ENCODE results near the gene PFKL.
"Not testable (repeated sequence)": the region's sequence is repeated elsewhere in the genome, so short reads cannot be mapped to it uniquely, and the experiment has no call there.

PFKL gene

DNA sequence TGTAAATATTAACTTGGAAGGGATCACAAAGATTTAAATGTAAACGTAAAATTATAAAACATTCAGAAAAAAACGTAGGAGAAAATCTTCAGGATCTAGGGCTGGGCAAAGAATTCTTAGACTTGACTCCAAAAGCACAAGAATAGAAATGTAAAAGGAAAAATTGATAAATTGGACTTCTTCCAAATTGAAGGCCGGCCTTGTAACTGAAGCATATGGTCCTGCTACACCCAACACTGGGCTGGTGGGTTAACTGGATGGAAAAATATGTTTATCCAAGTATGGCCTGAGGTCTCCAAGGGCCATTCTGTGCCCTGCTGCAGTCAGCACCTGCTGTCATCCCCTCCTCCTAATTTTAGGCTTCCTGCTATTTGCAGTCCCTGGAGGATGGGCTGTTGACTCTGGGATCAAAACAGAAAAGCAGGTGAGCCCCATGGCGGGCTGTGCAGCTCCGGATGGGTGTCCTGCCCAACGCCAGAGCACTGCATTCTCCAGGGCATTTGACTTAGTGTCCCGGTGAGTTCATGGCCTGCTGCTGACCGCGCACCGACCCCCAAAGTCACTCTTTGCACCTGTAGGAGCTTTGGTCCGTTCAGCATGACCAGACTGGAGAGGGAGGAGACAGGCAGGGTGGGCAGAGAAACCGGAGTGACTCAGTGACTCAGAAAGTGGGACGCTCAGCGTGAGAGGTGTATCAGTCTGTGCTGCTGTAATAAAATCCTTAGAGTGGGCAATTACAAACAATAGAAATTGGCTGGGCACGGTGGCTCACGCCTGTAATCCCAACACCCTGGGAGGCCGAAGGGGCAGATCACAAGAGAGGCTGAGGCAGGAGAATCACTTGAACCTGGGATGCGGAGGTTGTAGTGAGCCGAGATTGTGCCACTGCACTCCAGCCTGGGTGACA is 20.2 kb upstream of the PFKL start:
- no peak for DNase-seq

DNA sequence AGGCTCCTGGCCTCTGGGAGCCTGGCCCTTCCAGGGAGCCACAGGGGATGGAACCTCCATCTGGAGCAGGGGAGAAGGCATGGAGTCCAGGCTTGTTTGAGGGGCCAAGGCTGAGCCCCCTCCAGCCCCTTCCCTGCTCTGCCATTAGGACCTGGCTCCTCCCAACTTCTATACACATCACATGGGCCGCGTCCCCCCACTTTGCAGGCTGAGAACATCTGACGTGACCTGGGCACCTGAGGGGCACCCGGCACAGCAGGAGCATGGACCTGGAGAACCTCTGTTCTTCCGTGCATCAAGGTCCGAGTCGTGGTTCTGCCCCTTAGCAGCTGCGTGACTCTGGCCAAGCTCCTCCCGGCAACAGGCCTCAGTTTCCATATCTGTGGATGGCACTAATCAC is 18.1 kb upstream of the PFKL start:
- DNase-seq = no peak

GRCh38 chr21:44282370-44282769 is 17.5 kb upstream of the PFKL start:
- DNase-seq = no peak

DNA sequence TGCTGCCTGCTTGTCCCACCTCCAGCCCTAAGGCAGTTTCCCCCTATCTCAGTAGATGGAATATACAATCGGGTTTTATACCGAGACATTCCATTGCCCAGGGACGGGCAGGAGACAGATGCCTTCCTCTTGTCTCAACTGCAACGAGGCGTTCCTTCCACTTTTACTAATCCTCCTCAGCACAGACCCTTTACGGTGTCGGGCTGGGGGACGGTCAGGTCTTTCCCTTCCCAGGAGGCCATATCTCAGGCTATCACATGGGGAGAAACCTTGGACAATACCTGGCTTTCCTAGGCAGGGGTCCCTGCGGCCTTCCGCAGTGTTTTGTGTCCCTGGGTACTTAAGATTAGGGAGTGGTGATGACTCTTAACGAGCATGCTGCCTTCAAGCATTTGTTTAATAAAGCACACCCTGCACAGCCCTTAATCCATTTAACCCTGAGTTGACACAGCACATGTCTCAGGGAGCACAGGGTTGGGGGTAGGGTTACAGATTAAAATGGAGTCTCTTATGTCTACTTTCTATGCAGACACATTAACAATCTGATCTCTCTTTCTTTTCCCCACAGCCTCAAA is 16.6 kb upstream of the PFKL start:
- DNase-seq = not testable (repeated sequence)

- DNase-seq = no peak
Observed at GRCh38 chr21:44283948-44284347, 15.9 kb upstream of the PFKL start.

DNA sequence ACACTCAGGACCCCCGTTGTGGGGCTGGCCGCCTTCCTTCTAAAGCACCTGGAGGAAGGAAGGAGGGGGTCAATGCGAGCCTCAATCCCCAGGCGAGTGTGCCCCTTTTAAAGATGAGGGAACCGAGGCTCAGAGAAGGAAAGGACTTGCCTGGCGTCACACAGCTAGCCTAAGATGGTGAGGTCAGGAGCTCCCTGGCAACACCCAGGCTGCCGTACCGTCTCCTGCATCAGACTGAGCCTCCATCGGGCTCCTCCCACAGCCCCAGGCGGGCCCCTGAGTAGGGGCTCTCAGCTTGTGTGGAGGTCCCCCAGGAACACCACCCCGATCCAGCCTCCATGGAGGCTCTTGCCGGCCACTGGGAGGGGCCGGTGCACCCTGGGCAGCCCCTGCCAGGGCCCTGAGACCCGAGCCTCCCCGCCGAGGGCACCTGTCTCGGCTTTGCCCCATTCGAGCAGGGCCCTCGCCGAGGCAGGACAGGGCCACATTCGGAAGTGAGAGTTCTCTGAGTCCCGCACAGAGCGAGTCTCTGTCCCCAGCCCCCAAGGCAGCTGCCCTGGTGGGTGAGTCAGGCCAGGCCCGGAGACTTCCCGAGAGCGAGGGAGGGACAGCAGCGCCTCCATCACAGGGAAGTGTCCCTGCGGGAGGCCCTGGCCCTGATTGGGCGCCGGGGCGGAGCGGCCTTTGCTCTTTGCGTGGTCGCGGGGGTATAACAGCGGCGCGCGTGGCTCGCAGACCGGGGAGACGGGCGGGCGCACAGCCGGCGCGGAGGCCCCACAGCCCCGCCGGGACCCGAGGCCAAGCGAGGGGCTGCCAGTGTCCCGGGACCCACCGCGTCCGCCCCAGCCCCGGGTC is 14.5 kb upstream of the PFKL start, which contains the start of gene AIRE:
TSS of gene AIRE (plus strand) at position 739 of the 855 bp plus-strand sequence. CDS start 131 bp downstream, outside the sequence.
- no peak for DNase-seq

DNA sequence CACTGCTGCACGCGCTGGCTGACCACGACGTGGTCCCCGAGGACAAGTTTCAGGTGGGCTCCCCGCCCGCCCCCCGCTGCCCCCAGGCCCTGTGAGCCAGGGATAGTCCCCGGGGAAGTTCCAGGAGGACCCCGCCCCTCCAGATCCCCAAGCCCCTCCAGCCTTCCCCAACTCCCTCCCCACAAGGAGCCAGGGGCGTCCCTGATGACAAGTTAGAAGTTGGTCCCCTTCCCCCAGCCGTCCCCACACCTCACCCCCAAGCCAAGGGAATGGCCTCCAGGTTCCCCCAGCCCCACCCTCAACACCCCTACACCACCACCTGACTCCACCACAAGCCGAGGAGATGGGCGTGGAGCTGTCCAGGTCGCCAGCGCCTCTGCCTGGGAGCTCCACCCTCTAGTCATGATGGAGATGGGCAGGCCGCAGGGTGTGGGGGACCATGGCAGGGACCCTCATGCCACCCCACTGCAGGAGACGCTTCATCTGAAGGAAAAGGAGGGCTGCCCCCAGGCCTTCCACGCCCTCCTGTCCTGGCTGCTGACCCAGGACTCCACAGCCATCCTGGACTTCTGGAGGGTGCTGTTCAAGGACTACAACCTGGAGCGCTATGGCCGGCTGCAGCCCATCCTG is 13.7 kb upstream of the PFKL start:
- no peak for DNase-seq

GRCh38 chr21:44286716-44287632 is 12.9 kb upstream of the PFKL start:
- DNase-seq = no peak

DNA sequence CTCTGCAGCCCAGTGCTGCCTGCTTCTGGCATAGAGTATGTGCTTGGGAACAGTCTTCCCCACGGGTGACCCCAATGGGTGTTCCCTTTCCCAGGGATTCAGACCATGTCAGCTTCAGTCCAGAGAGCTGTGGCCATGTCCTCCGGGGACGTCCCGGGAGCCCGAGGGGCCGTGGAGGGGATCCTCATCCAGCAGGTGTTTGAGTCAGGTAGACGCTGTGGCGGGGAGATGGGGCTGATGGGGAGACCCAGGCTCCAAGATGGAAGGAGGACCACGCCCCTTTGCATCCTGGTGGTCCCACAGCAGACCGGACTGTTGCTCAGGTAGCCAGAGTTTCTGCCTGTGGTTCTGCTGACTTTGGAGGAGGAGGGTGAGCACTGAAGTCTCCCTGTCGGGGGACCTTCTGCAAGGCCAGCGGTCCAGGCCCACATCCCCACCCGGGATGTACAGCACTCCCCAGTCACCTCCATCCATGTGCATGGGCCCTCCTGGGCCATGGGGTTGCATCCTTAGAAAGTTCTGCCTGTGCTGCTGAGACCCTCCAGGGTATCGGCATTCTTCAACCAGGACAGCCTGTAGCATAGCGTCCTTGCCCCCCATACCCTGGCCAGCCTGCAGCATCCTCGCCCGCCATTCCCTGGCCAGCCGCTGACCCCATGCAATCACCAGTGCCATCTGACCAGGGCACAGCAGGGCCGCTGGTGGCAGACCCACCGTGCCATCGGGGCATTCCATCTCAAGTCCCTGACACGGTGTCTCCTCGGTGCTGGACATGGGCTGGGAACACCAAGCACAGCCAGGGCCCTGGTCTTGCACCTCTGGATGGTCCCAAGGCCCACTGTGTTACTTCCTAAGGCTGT is 11.4 kb upstream of the PFKL start:
- DNase-seq = no peak

GRCh38 chr21:44289381-44290010 is 10.4 kb upstream of the PFKL start:
- no peak for DNase-seq

DNA sequence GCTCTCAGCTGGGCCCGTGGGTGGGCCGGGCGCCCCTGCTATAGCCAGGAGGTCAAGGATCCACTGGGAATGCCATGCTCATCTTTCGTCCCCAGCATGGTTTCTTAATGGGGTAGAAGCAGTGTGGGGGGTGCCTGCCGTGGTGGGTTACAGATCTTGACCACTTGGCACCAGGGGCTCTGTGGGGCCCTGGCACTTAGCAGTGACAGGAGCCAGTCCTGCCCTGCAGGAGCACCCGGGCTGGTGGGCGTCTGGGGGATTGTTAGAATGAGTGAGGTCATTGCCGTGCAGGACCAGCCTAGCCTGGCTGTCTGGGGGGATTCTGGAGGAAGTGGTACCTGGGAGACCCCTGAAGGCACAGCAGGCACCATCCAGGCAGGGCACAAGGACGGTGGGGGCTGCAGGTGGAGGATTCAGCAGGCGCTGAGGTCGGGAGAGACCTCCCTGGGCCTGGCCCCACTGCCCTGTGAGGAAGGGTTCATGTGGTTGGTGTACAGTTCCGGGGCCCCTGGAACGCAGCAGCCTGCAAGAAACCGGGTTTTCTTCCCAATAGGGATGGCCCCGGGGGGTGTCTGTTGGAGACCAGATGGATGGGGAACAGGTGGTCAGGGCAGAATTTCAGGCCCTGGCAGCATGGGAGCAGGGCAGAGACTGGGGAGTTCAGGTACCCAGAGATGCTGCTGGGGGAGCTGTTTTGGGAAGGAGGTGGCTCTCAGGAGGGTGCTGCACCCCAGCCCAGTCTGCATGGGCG is 9.4 kb upstream of the PFKL start:
- DNase-seq = no peak

DNA sequence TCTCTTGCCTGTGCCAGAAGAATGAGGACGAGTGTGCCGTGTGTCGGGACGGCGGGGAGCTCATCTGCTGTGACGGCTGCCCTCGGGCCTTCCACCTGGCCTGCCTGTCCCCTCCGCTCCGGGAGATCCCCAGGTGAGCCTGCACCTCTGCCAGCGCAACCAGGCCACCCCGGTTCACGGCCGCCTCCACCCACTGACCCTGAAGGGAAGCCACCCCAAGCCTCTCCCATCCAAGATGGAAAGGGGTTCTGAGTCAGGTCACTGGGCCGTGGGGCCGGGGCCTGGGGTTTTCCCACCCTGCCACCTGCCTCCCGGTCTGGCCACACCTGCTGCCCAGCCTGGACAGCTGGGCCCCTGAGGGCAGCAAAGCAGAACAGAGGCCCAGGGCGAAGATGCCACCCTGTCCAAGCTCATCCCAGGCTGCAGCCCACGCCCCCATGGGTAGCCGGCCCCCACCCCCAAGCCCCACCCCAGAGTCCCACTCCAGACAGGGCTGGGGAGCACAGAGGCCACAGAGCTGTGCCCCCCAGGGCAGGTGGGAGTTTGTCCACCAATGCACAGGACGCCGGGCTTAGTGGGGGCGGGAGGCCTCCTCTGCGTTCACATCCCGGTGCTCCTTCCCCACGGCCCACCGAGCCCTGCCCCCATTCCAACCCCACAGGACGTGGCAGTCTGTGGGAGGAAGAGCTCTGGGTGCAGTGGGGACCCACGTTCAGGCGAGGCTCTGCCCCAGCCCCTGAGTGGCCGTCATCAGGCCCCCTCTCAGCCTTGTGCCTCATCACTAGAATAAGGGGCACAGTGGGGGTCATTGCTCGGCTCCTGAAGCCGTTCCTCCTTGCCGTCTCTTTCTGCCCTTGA is 8.5 kb upstream of the PFKL start:
- no peak for DNase-seq

DNA sequence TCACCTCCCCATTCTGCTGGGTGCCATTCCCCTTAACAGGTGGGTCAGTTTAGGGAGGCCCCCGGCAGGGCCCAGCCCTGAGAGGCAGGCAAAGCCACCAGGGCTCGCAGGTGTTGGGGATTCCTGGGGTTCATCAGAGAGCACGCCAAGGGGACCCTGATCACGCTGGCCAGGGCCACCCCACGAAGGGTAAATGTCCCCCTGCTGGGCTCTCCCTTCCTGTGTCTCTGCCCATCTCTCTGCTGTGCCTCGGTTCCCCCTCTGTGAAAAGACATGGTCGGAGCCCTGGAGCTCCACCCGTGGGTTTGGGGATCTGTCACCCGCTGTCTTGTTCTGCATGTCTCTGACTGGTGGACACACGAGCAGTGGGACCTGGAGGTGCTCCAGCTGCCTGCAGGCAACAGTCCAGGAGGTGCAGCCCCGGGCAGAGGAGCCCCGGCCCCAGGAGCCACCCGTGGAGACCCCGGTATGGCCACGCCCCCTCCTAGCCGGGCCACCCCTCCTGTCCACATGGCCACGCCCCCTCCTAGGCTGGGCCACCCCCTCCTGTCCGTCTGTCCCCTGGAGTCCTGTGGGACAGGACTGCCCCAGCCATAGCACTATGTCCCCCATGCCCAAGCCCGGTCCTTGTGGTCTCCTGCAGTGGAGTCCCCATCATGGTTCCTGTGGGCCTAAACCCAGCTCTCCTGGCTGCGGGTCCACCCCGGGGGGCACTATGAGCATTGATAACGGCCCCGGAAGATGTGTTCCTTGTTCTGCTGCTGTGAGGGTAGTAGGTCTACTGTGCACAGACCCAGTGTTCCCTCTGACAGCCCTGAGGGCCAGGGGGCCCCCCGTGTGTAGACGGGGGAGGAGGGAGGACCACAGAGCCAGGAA is 7.7 kb upstream of the PFKL start:
- no peak for DNase-seq

DNA sequence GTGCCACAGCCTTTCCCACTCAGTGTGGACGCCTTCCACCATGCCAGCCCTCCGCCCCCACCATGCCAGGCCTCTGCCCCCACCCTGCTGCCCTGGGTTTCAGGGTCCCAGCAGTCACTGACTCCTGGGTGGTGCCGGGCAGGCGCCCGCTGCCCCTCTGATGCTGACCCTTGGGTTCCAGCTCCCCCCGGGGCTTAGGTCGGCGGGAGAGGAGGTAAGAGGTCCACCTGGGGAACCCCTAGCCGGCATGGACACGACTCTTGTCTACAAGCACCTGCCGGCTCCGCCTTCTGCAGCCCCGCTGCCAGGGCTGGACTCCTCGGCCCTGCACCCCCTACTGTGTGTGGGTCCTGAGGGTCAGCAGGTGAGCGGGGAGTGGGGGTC is 7.0 kb upstream of the PFKL start:
- DNase-seq = no peak

DNA sequence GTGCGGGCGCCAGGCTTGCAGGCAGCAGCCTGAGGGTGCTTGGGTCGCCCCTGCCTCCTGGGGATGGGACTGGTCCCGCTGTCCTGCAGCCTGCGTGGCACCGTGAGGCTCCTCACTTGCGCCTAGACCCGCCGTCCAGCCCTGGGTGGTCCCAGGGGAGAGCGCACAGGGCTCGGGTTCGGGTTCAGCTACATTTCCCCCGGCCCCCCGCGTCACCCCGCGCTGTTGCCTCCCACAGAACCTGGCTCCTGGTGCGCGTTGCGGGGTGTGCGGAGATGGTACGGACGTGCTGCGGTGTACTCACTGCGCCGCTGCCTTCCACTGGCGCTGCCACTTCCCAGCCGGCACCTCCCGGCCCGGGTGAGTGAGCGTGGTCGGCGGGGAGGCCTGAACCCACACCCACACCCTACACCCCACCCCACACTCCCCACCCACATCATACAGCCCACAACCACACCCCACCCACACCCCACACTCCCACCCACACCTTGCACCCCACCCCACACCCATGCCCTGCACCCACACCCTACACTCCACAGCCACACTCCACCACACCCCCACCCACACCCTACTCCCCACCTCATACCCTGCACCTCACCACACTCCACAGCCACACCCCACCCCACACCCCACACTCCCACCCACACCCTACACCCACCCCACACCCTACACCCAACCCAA is 6.2 kb upstream of the PFKL start:
- DNase-seq = no peak

GRCh38 chr21:44294391-44295162 is 5.3 kb upstream of the PFKL start:
- no peak for DNase-seq
